Choroid plexus epithelial cell (primary cell): ENCODE data around the gene CEP63.

ENCODE experiments used
- DNase-seq: peaks from one replicate; pipeline ENCODE4 v3.0.0-alpha.2; 2010; ENCODE audit warnings: low read depth
- H3K4me3 ChIP-seq: 2 replicates; pipeline ENCODE4 v1.5.1; 2011; ENCODE audit warnings: low read depth, mild to moderate bottlenecking, control low read depth, low read length, moderate library complexity
- TF ChIP-seq, protein P1 (sequence below): conservative IDR thresholded peaks from 2 replicates; pipeline ENCODE4 v1.5.1; 2011; ENCODE audit warnings: low read depth, mild to moderate bottlenecking, control low read depth, inconsistent platforms, low read length, moderate library complexity

Gene CEP63

DNA sequence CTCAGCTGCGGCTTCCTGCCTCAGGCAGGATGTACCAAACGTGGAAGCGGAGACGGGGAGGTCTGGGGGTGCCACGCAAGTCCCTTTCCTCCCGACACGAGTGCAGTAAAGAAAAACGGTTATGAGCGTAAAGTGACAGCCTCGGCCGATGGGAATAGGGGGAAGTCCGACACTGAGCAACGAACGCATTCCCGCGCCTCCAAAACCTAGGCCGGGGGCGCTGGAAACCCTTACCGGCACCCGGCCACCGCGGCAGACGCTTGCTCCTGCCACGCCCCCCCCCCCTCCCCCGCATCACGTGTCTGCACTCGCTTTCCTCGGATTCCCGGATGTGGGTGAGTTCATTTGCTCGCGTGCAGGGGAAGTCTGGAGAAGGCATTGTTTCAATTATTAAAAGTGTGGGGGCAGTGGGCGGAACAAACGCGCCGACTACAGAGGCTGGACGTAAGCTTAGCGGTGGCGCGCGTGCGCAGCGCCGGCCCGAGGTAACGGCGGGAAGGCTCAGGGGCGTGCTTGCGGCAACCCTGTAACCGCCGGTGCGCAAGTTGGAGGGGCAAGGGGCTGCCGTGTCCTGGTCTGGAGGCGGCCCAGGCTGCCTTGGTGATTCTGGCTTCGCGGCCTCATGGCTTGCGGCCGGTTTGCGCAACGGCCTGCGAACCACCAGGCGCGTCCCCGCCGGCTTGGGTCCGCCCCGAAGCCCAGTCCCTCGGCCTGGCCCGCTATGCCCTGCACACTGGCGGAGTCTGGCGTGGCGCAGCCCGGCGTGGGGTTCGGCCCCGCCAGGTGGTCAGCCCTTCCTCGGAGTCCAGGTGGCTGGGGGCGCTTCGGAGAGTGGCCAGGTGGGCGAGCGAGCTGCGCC lies at the start of gene CEP63, which contains the start of gene ANAPC13:
Gene CEP63, plus strand, starts transcription at position 340 of the 859 bp plus-strand sequence. CDS start 9,264 bp downstream, outside the sequence.
Gene ANAPC13, minus strand, starts transcription at position 268 of the 859 bp plus-strand sequence. CDS start 3,081 bp downstream, outside the sequence.
- peak; percentile 99 for DNase-seq
- TF ChIP-seq, protein P1, sequence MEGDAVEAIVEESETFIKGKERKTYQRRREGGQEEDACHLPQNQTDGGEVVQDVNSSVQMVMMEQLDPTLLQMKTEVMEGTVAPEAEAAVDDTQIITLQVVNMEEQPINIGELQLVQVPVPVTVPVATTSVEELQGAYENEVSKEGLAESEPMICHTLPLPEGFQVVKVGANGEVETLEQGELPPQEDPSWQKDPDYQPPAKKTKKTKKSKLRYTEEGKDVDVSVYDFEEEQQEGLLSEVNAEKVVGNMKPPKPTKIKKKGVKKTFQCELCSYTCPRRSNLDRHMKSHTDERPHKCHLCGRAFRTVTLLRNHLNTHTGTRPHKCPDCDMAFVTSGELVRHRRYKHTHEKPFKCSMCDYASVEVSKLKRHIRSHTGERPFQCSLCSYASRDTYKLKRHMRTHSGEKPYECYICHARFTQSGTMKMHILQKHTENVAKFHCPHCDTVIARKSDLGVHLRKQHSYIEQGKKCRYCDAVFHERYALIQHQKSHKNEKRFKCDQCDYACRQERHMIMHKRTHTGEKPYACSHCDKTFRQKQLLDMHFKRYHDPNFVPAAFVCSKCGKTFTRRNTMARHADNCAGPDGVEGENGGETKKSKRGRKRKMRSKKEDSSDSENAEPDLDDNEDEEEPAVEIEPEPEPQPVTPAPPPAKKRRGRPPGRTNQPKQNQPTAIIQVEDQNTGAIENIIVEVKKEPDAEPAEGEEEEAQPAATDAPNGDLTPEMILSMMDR: no peak
- peak within 1 kb of the TSS; percentile 88 for H3K4me3 ChIP-seq

DNA sequence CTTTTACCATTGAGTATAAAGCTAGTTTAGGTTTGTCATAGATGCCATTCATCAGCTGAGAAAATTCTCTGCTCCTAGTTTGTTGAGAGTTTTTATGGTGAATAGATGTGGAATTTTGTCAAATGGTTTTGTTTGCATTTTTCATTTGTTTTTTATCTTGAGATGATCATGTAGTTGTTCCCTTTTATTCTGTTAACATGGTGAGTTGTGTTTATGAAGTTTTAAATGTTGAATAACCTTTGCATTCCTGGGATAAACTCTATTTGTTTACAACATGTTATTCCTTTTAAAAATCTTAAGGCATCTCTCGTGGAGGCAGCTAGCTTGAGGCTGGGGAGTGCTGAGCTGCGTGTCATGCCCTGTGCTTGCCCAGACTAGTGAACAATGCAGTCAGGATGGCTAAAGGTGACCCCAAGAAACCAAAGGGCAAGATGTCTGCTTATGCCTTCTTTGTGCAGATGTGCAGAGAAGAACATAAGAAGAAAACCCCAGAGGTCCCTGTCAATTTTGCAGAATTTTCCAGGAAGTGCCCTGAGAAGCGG lies 48.6 kb upstream of the CEP63 start:
- H3K4me3 ChIP-seq: no peak overlapping the region
- TF ChIP-seq, protein P1: no peak
- DNase-seq: no peak

DNA sequence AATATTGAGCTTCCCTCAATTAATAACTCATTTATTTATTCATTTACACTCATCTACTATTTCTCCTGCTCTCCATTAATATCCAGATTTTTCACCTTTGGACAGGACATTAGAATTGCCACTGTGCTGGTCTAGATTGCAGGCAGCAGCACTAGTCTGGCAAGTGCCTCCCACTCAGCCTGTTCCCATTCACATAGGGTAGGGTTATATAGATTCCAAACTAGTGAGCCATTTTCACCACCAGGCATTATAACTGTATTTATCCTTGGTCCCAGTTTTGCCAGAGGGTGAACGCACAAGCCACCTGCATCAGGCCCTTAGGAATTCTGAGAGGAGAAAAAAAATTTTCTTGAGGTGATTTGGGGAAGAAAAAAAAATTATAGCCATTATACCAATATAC lies 44.5 kb upstream of the CEP63 start:
- no peak overlapping the region for H3K4me3 ChIP-seq
- TF ChIP-seq, protein P1: no peak
- no peak for DNase-seq

DNA sequence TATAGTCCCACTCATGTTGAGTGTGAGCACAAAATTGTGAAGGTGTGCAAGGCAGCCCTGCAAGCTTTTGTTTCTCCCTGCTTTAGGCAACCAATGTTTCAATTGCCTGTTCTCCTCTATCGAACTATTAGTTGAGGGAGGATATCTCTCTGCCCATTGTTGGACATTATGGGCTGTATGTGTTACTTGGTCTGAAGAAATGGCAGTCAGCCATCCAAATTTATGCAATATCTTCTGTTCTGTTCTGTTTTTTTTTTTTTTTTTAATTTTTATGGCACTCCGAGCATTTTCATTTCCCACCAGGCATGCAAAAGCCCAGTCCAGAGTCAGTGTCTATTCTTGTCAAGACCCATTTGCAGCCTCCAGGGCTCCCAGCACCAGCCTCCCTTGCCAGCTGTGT lies 44.0 kb upstream of the CEP63 start:
- TF ChIP-seq, protein P1: no peak
- DNase-seq: no peak

DNA sequence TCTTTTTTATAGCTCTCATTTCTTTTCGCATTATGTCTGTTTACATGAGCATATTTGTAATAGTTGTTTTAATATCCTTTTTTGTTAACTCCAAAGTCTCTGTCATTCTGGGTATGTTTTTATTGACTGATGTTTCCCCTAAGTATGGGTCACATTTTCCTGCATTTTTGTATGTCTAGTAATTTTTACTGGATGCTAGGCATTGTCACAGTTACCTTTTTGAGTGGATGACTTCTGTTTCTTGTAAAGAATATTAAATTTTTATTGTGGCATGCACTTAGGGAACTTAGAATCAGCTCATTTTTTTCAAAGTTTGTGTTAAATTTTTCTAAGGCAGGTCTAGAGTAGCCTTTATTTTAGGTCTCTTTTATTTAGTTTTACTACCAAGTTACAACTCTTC lies 40.8 kb upstream of the CEP63 start:
- no peak overlapping the region for H3K4me3 ChIP-seq
- TF ChIP-seq, protein P1: no peak
- DNase-seq: no peak

More for the DNA sequence above, 44.0 kb upstream of the CEP63 start:
- H3K4me3 ChIP-seq: no peak overlapping the region

DNA sequence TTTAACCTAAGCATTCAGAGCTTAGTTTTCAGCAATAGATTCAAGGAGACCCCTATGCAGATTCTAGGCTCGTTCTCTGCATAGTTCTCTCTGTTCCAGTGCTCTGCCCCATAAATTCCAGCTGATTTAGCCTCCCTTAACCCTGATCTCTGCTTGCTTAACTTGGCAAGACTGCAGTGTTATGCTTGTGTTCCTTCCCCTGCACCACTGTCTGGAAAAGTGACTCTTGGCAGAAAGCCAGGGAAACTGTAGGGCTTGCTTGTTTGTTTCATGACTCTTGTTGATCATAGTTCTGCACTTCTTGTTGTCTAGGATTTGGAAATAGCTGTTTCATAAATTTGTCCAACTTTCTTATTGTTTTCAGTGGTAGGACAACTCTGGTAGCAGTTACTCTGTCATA lies 40.2 kb upstream of the CEP63 start:
- DNase-seq: peak; percentile 84
- H3K4me3 ChIP-seq: no peak overlapping the region
- TF ChIP-seq, protein P1: no peak

DNA sequence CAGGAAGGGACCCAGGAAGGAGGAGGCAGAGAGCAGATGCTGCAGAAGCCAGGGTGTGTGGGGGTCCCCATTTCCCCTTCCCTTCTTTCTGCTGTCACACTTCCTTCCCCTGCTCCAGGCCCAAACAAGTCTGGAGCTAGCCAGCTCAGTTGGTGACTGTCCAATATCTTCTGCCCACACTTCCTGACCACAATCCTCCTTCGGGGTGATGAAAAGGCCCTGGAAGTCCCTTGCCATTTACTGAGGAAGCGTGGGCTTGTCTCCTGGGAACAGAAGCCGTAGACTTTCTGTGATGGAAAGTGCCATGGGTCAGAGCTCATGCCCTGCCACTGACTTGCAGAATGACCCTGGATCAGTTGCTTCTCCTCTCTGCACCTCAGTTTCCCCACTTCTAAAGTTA lies 39.1 kb upstream of the CEP63 start:
- no peak for DNase-seq
- H3K4me3 ChIP-seq: no peak overlapping the region
- TF ChIP-seq, protein P1: no peak
